ENCODE results near the gene CDCA4.

CDCA4 gene

GRCh38 chr14:104989236-104989950, 31.5 kb downstream of the CDCA4 start:
- DNase-seq (ENCODE audit: low read depth) = no peak

- DNase-seq (ENCODE audit: low read depth) = no peak
Observed at GRCh38 chr14:104986487-104987164, 34.3 kb downstream of the CDCA4 start.

GRCh38 chr14:104985675-104986486, 35.0 kb downstream of the CDCA4 start, which contains the start of gene CLBA1:
TSS of gene CLBA1 (plus strand) at chr14:104985788. CDS start at chr14:104986432, 644 bp downstream.
- peak; percentile 91 for DNase-seq (ENCODE audit: low read depth)

- no peak for DNase-seq (ENCODE audit: low read depth)
Observed at GRCh38 chr14:104984056-104984894, 36.6 kb downstream of the CDCA4 start.

GRCh38 chr14:104983231-104983721, 37.6 kb downstream of the CDCA4 start:
- no peak for DNase-seq (ENCODE audit: low read depth)

GRCh38 chr14:104982548-104983230, 38.2 kb downstream of the CDCA4 start:
- DNase-seq (ENCODE audit: low read depth) = no peak

- no peak for DNase-seq (ENCODE audit: low read depth)
Observed at GRCh38 chr14:104981699-104982541, 39.0 kb downstream of the CDCA4 start.

- DNase-seq (ENCODE audit: low read depth) = no peak
Observed at GRCh38 chr14:104980611-104981531, 40.0 kb downstream of the CDCA4 start.

GRCh38 chr14:104979758-104980610, 40.9 kb downstream of the CDCA4 start:
- peak; percentile 31 for DNase-seq (ENCODE audit: low read depth)

- no peak for DNase-seq (ENCODE audit: low read depth)
Observed at GRCh38 chr14:104978746-104979691, 41.9 kb downstream of the CDCA4 start.

GRCh38 chr14:104977681-104978653, 42.9 kb downstream of the CDCA4 start, which contains the start of gene AHNAK2:
TSS of gene AHNAK2 (minus strand) at chr14:104978374. CDS start at chr14:104978237, 137 bp downstream.
- peak; percentile 82 for DNase-seq (ENCODE audit: low read depth)

- no peak for DNase-seq (ENCODE audit: low read depth)
Observed at GRCh38 chr14:104977008-104977680, 43.7 kb downstream of the CDCA4 start.

- peak; percentile 82 for DNase-seq (ENCODE audit: low read depth)
Observed at GRCh38 chr14:104976198-104977007, 44.5 kb downstream of the CDCA4 start.

Measured in EH (cell line).